Activated effector memory CD4-positive, alpha-beta T cell treated with Interleukin-2 at 50 U/mL for 16 hours (primary cell): ENCODE measurements around the gene ADGRG7.
"Not testable (repeated sequence)": the region's sequence is repeated elsewhere in the genome, so short reads cannot be mapped to it uniquely, and the experiment has no call there.

ENCODE experiments used
- DNase-seq: peaks from one replicate; pipeline ENCODE4 v3.0.0-alpha.2; 2020

The ADGRG7 gene

DNA sequence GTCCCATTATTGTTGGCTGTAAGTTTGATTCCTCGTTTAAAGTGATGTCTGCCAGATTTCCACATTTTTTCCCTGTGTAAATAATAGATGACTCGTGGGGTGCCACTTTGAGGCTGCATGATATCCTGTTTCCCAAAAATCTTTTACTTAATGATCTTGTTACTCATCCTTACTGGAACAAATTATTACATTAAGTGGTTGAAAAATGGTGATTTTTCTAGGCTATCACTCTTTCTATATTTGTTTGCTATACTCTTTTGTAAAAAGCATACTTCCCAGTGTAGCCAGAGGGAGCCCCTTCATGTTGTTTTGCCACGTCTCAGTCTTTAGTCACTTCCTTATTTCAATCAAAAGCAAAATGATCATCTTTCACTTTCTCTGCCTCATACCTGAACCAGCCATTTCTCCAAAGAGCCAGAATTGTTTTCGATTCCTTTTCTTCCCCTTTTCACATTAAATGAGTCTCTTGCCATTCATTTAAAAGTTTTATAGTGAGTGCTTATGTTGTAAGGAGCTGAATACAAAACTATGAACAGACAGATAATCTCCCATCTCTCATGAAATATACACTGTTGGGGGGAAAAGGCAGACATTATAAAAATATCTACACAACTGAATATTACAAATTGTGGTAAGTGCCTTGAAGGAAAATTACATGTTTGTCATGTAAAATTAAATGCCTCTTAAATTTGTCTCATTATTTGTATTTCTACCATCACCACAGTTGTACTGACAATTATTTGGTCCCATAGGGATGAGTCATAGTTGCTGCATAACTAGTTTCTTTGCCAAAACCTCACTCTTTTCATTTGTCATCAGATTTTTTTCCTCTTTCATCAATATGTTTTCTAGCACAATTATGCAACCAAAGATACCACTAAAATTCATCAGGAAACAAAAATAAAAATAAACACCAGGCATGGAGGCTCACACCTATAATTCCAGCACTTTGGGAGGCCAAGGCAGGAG lies 41.5 kb downstream of the ADGRG7 start:
- DNase-seq: no peak

DNA sequence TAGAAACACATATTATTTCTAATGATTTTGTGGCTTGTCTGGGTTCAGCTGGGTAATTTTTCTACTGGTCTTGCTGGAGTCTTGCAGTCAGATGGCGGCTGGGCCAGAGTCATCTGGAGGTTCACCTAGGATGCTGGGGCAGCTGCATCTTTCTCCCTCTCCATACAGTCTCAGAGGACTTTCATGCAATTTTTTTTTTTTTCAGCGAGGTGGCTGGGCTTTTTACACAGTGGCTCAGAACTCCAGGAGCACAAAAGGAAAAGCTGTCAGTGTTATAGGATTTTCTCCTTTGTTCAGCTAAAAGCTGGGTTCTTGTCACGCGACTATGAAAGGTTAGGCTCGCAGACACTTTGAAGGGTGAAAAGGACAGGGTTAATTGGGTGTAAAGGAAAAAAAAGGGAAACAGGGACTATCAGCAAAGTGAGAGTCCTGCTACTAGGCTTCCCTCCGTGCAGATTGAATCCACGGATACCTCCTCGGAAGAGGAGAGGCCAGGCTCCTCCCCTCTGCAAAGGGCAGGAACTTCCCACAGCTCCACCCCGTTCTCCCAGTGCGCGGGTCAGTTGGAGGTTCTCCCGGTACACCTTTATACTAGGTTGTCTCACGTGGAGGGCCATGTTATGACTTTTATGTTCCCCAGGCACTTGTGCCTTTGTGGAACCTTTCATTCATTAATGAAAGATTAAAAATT lies 44.3 kb downstream of the ADGRG7 start:
- DNase-seq: no peak

DNA sequence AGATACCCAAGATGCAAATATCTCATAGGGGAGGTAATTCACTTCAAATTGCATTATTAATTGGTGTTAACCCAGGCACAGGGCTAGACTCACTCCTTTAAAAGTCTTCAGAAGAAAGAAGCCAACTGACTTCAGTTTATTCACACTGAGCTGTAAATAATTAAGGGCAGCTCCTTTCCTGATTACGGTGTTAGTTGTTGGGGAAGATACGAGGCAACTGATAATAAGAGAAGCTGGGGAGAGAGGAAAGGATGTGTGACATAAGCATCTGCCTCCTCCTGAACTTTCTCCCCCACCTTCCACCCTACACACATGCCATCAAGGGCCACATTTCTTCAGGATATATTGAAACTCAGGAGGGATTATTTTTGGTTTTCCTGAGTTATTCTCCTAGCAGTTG lies 47.5 kb downstream of the ADGRG7 start:
- no peak for DNase-seq

DNA sequence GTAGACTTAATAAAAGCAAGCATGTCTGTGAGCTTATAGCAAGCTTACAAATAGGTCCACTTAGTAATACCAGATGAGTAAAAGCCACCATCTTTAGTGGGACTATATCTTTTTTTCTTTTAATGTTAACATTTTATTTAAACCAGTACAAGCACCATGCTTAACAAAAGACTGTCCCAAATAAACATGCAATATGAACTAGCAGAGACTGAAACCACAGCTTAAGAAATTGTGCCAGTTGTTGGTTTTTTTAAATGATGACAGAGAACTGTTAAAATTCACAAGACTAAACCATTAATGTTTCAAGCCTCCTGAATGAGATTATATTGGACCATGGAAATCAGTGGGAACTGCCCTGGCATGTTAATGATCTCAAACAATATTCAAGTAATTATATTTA lies 51.9 kb downstream of the ADGRG7 start:
- DNase-seq: not testable (repeated sequence)

DNA sequence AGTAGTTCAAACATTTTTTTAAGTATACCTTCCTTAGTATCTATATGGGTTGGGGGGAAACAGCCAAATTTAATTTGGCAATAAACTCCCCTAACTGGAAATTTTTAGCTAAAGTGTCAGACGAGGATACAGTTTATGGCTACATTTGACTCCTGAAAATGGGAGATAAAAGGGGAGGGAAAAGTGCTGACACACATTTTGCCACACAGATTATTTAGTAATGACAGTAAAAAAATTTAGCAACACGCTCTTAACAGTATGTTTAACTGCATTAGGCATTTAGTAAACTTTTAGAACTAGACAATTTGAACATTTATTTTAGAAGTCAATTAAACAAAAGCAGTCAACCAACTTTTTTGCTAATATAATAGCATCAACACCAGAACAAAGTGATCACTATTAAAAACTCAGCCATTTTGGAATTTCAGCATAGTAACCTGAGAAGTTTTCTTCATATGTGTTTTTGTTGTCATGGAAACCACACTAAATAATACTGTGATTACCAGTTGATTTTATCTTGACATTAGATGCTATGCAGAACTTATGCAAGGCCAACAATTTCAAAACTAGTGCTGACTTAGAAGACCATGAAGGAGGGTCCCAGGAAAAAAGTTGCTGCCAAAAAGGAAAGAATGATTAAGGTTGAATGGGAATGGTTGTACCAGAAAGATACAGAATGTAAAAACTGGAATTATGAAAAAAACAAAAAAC lies 52.9 kb downstream of the ADGRG7 start:
- no peak for DNase-seq

DNA sequence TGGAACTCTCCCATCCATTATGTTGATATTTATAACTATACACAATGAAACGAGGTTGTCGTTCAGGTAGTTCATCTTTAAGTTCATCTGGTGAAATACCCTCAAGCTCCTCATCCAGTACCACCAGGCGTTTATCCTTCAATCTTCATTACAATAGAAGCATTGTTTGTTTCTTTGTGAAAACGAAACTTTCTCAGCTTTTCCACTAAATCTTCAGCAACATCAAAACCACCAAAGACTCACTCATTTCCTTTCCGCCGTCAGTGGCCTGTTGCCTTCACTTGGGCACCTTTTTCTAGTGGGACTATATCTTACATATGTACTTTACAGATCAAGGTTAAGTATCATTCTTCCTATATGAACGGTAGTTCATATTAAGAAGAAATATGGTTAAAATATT lies 55.8 kb downstream of the ADGRG7 start:
- DNase-seq: no peak

DNA sequence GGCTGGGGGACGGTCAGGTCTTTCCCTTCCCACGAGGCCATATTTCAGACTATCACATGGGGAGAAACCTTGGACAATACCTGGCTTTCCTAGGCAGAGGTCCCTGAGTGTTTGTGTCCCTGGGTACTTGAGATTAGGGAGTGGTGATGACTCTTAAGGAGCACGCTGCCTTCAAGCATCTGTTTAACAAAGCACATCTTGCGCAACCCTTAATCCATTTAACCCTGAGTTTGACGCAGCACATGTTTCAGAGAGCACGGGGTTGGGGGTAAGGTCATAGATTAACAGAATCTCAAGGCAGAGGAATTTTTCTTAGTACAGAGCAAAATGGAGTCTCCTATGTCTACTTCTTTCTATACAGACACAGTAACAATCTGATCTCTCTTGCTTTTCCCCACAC lies 57.3 kb downstream of the ADGRG7 start:
- DNase-seq: not testable (repeated sequence)

DNA sequence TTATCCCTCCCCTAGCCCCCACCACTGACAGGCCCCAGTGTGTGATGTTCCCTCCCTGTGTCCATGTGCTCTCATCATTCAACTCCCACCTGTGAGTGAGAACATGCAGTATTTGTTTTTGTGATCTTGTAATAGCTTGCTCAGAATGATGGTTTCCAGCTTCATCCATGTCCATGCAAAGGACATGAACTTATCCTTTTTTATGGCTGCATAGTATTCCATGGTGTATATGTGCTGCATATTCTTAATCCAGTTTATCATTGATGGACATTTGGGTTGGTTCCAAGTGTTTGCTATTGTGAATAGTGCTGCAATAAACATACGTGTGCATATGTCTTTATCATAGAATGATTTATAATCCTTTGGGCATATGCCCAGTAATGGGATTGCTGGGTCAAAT lies 57.9 kb downstream of the ADGRG7 start:
- DNase-seq: not testable (repeated sequence)

DNA sequence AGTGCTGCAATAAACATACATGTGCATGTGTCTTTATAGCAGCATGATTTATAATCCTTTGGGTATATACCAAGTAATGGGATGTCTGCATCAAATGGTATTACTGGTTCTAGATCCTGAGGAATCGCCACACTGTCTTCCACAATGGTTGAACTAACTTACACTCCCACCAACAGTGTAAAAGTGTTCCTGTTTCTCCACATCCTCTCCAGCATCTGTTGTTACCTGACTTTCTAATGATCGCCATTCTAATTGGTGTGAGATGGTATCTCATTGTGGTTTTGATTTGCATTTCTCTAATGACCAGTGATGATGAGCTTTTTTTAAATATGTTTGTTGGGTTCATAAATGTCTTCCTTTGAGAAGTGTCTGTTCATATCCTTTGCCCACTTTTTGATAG lies 61.6 kb downstream of the ADGRG7 start:
- DNase-seq: not testable (repeated sequence)

DNA sequence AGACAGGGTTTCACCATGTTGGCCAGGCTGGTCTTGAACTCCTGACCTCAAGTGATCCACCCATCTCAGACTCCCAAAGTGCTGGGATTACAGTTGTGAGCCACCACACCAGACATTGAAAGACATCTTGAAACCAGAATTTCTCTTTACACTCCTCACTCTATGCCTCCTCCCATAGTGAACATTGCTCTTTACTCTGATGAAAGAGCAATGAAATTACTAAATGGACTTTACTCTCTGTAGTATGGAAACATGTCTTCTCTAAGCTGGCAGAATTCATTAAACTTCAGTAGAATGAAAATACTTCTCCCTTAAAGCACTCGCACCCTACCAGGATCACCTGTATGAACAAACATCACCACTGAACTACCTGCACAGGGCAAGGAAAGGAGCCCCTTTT lies 72.1 kb downstream of the ADGRG7 start:
- DNase-seq: no peak

DNA sequence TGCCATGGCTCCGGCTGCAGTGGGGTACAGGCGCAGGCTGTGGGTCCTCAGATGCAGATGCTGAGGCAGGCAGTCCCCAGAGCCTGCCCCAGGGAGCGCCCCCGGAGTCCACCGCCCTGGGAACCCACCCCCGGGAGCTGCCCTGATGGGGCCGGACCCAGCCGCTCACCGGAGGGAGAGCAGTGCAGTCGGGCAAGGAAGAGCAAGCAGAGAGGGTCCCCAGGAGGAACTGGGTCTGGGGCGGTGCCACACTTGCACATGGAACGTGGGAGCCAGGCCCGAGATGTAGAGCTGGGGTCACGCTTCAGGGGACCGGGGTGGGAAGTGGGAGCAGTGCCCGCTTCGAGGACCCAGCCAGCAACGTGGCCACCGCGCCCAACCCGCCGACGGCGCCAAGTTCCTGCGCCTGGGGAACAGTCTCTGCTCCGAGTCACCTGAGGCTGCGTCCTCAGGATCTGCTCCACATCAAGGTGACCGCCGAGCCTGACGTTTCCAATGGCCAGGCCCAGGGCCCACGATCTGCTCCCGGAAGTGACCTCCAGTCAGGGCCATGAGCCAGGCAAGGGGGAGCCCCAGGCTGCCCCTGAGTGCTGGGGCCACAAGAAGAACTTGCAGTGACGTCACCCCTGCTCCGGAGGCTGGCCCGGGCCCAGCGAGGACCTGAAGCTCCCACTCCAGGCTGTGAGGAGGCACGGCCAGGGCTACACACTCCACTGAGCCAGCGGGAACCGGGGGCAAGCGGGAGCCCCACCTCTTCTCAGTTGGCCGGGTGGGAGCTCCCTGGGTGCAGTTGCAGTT lies 72.9 kb downstream of the ADGRG7 start:
- DNase-seq: no peak

DNA sequence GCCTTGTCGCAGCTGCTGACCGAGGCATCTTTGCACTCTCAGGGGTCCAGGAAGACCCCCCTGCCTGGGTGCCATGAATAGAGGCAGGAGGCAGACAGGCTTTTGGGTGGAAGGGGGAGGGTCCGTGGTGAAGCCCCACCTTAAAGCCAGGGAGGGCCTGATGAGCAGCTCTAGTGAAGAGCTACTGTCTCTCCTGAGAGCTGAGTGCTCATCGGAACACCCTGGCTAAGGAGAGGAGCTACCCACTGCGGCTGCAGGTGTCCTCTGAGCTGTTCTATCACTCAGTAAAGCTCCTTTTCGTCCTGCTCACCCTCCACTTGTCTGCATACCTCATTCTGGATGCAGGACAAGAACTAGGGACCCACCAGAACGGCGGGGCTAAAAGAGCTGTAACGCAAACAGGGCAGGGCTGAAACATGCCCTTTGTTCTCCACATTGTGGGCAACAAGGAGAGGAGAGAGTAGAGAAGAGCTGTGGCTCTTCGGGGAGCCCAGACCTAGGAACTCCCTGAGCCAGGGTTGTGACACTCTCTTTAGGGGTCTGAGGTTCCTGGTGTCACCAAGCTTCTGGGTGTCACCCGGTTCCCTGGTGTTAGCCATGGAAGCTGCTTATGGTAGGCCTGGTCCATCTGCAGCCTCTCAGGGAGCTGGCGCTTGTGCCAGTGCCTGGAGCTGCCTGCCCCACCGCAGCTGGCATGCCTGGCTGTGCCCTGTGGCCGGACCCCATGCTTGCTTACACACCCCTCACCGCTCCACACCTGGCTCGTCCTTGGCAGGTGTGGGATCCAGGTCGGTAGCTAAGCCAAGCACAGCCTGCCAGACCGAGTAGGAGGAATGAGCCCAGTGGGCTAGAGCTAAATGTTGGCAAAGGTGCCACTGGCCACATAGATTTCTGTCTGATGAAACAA lies 73.7 kb downstream of the ADGRG7 start:
- no peak for DNase-seq

DNA sequence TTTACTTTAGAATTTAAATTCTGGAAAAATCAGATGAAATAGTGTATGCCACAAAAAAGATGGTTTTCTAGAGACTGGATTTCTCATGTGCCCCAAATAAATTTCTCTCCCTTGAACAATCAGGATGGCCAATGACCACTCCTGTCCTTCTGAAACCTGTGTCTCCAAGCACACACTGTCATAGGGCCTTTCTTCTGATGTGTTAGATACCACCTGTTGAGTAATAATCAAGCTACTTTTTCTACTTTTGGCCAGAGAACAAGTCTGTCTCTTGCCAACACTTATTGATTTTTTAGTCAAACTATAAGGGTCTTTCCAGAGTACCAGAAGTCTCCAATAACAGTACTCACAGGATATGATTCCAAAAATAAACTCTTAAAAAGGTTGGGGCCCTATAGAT lies 83.8 kb downstream of the ADGRG7 start:
- no peak for DNase-seq

DNA sequence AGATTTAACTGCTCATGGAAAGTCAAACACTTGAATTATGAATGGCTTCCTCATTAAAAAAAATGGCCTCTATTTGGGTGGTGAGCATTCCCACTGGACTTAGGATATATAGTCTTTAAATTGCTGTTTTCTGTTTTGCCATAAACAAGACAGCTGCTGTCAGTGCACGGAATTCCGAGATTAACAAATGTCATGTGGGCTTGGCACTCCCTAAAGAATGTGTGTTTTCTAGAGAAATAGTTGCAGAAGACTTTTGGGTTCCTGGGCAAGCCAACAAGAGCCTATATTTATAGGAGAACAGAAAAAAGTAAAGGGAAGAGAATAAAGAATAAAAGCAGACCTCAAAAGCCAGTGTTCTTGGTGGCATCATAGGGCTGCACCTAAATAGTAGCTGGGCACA lies 86.3 kb downstream of the ADGRG7 start:
- no peak for DNase-seq

DNA sequence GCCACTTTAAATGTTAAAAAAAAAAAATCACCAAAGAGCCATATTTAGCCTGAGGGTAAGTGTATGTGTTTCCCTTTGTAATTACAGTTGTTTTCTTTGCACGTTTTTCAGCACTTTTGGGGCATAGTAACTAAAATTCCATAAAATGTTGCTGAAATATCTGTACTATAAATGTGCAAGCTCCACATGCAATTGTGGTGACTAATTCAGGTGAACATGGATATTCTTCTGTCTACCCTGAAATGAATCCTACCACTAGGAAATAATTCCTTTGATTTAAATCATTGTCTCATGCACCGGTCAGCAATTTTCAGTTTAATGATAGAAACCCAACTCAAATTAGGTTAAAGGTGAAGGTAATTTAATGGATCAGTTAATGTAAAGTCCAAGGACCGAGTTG lies 86.8 kb downstream of the ADGRG7 start:
- DNase-seq: no peak

DNA sequence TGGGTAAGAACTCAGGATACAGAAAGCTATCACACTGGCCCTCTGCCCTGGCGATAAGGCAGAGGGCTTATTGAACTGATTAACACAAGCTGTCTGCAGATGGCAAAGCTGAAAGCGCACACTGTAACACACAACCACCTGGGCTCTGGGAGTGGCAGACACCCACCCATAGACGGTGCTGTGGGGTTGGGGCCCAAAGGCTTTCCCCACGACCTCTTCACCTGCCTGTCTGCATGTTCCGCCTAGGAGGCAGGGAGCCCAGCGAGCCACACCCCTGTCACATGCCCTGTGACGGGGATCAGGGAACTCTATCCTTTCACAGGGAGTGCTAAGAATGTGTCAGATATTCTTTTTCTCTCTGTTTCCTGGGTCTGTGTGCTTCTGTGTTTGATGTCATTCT lies 87.8 kb downstream of the ADGRG7 start:
- no peak for DNase-seq

DNA sequence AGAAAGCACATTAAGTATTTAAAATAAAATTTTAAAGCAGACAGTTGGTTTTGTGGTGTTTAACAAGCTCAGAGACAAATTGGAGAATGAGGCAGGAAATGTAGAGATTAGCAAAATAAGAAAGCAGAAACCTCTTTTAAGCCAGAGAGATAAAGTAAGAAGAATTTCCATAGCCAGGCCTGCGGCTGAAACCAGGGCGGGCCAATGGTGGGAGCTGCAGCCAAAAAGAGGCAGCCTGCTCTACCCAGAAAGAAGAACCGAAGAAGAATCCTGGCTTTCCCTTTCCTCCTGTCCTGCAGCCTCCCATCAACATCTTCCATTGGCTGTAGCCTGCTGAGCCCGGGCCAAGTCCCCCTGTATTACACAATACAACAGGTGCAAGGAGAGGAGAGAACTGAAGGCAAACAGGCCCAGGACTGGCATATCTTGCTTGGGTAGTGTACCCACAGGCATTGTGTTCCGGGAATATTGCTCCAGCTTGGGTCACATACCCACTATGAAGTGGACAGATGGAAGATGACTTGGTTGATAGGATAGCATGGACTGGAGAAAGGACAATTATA lies 88.4 kb downstream of the ADGRG7 start:
- DNase-seq: no peak

DNA sequence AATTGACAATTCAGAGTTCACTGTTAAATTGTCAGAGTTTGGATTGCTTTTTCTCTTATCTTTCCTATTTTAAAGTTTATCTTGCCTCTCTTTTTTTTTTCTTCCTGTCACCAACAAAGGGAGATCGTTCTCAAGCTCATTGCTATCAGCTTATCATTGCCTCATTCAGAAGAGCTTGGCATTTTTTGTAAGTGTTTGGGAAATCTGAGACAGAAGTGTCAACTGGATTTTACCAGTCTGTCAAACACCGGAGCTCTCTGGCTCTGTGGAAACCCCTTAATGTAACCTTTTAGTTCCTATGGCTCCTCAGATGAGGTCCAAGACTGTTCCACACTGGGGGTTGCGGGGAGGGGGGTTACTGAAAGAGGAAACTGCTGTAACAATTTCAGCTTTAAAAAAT lies 89.3 kb downstream of the ADGRG7 start:
- DNase-seq: no peak

DNA sequence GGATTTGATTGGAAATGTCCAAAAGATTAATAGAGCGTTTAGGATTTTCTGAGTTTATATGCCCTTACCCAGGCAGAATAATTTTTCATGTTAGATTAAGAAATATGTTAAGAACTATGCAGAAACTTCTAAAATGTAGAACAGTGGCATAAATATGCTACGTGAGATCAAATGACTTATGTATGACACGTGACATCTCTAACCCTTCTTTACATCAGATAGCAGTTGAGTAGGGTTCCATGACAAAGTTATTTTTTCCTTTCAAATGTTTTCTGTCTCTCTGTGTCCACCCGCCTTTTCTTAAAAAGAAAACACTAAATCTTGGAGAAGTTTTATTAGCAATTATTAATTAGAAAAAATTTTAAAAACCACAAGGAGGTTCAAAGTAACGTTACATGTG lies 91.3 kb downstream of the ADGRG7 start:
- DNase-seq: no peak

DNA sequence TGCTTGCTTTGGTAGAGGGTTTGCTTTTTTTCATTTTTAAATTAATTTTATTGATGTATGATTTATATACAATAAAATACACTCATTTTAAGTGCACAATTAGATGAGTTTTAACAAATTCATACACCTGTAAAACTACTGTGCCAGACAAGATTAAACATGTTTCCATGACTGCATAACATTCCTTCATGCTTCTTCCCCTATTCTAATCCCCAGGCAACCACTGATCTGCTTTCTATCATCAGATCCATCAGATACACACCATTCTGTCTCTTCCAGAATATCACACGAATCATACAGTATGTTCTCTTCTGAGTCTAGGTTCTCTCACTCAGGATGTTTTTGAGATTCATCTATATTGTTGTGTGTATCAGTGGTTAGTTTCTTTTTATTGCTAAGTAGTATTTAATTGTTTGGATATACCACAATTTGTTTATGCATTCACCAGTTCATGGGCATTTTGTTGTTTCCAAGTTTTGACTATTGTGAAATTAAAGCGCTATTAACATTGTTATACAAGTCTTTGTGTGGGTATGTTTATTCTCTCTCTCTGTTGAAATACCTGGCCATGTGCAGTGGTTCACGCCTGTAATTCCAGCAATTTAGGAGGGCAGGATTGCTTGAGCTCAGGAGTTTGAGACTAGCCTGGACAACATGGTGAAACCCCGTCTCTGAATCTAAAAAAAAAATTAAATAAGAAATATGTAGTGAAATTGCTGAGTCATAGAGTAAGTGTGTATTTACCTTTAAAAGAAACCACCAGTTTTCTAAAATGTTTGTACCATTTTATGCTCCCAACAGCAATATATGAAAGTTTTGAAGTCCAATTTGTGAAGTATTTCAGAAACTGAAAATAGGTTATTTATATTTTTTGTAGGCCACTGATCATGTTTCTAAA lies 92.9 kb downstream of the ADGRG7 start:
- no peak for DNase-seq
